ENCODE results near the gene CXCL14.
A peak's percentile ranks its signal among the peaks of the same experiment; 100 is the strongest.

Gene CXCL14

GRCh38 chr5:135596157-135596763 lies 17.5 kb upstream of the CXCL14 start:
- DNase-seq: no peak

GRCh38 chr5:135594416-135594960 lies 15.7 kb upstream of the CXCL14 start:
- DNase-seq: no peak

- DNase-seq: no peak
Observed at GRCh38 chr5:135593886-135594285, 15.1 kb upstream of the CXCL14 start.

GRCh38 chr5:135593141-135593540 lies 14.3 kb upstream of the CXCL14 start:
- no peak for DNase-seq

GRCh38 chr5:135592312-135593045 lies 13.7 kb upstream of the CXCL14 start:
- DNase-seq: no peak

- DNase-seq: no peak
Observed at GRCh38 chr5:135591277-135591676, 12.5 kb upstream of the CXCL14 start.

- no peak for DNase-seq
Observed at GRCh38 chr5:135589152-135589551, 10.4 kb upstream of the CXCL14 start.

GRCh38 chr5:135587721-135588663 lies 9.2 kb upstream of the CXCL14 start:
- DNase-seq: no peak

- no peak for DNase-seq
Observed at GRCh38 chr5:135584918-135585317, 6.1 kb upstream of the CXCL14 start.

- DNase-seq: no peak
Observed at GRCh38 chr5:135584276-135584675, 5.5 kb upstream of the CXCL14 start.

- DNase-seq: no peak
Observed at GRCh38 chr5:135582099-135582781, 3.4 kb upstream of the CXCL14 start.

- no peak for DNase-seq
Observed at GRCh38 chr5:135578305-135578684, 496 bp downstream of the CXCL14 start.

- no peak for DNase-seq
Observed at GRCh38 chr5:135577421-135577820, 1.4 kb downstream of the CXCL14 start.

- no peak for DNase-seq
Observed at GRCh38 chr5:135576075-135576599, 2.7 kb downstream of the CXCL14 start.

GRCh38 chr5:135574493-135574892 lies 4.3 kb downstream of the CXCL14 start:
- no peak for DNase-seq

GRCh38 chr5:135571902-135572301 lies 6.9 kb downstream of the CXCL14 start:
- no peak for DNase-seq

- no peak for DNase-seq
Observed at GRCh38 chr5:135571066-135571609, 7.7 kb downstream of the CXCL14 start.

- DNase-seq: no peak
Observed at GRCh38 chr5:135570453-135570764, 8.4 kb downstream of the CXCL14 start.

GRCh38 chr5:135569755-135570452 lies 8.9 kb downstream of the CXCL14 start:
- peak; percentile 38 for DNase-seq

GRCh38 chr5:135568923-135569360 lies 9.8 kb downstream of the CXCL14 start:
- no peak for DNase-seq

GRCh38 chr5:135568246-135568645 lies 10.5 kb downstream of the CXCL14 start:
- no peak for DNase-seq

- no peak for DNase-seq
Observed at GRCh38 chr5:135567661-135568060, 11.1 kb downstream of the CXCL14 start.

Data from NCI-H1105 treated with DMSO at 0.1 percent for 48 hours (cell line).